8988T (cell line): ENCODE data around the gene OSMR.

ENCODE experiments used
- DNase-seq: peaks from one replicate; pipeline ENCODE4 v3.0.0; 2011

OSMR gene

DNA sequence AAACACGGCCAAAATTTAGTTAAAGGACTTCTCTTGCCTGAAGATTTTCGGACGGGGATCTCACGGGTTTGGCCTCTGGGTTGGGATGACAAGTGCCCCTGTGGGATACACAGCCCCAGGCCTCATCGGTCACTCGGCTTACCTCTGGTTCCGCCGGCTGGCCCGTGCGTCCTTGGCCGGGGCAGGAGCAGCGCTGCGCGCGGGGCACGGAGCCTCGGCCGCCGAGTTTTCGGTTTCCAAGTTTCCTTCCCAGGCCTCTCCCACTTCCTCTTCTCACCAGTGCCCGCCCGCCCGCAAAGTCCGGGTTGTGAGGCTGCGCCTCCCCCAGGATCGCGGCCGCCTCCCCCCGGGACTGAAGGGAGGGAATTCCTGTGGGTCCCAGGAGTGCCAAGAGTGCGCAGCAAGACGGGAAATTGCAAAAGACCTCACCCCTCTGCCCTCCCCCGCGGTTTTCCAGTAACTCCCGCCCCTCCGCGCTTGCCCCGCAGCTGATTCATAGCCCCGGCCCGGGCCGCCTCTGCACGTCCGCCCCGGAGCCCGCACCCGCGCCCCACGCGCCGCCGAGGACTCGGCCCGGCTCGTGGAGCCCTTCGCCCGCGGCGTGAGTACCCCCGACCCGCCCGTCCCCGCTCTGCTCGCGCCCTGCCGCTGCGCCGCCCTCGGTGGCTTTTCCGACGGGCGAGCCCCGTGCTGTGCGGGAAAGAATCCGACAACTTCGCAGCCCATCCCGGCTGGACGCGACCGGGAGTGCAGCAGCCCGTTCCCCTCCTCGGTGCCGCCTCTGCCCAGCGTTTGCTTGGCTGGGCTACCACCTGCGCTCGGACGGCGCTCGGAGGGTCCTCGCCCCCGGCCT lies at the start of gene OSMR:
OSMR (plus strand) TSS at position 487 of the 853 bp plus-strand sequence. CDS start 23,033 bp downstream, outside the sequence.
- peak; percentile 91 for DNase-seq

DNA sequence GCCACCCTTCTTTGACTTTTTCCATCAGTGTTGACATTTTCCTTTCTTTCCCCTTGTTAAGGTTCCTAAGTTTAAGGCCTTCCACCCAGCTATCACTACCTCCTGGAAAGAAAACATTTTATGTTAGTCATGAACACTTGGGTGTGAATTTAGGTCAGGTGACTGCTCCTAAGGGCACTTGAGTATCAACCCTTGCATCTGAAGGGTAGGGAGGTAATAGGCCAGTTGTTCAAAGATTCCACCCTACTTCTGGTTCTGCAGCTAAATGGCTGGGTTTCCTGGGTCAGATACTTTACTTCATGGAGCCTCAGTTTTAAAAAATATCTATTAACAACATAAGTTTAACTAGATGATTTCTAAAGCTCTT lies 49.1 kb upstream of the OSMR start:
- no peak for DNase-seq

DNA sequence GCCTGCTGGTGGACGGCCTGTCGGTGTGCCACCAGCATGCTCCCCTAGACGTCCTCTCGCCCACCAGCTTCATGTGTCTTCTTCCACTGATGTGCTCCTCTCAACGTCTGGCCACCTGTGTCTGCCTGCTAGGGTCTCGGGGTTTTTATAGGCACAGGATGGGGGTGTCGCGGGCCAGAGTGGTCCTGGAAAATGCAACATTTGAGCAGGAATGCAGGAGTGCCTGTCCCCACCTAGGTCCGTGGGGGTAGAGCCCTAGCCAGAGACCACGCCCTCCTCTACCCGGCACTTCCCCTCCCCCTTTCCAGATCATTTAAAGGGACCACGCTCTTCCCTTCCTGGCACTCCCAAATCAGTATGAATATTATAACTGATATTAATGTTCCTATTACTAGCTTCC lies 48.0 kb upstream of the OSMR start:
- DNase-seq: no peak

DNA sequence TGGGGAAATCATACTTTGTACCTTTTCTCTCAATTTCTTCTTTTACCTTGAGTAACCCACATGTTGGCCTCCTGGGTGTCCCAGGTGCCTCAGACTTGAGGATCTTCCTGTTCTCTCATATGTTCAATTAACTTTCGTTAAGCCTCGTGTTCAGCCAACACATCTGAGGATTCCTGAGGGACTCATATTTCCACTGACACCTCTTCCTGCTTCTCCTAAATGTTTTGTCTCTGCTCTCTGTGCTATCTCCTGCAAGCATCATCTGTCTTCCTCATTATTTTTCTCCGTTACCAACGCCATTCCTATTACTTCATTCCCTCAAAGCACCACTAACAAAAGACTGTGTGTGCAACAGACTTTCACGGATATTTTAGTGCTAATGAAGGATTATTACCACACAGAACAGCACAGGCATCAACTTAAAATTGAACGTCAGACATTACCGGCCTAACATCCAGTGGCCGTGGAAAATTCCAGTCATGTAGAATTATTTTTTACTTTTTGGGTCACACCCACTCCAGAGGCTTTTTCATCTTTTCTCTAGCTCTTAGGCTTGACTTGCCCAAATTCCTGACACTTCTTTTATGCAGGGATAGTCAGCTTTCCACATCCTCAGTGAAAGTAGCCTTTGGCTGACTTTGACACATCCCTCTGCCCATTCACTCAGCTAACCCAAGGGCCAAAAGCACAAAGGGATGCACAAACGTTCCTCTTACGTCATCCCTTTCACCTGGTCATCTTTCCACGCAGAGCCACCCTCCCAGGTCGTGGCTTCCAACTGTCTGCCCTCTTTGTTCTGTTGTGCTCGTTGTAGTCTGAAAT lies 46.0 kb upstream of the OSMR start:
- DNase-seq: no peak

DNA sequence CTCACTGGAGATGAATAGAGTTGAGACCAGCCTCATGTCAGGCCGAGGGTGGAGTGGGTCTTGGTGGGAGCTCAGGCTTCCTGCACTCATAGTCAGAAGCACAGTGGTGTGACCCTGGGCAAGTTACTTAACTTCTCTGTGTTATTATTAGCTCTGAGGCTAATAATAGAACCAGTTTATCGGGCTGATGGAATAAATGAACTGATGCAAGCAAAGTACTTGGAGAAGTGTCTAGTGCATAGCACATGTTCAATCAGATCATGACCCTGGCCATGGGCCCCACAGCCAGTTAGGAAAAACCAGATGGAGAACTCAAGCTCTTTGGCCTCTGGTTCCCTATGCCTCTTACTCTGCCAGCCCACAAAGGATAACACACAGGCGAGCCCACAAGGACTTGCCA lies 45.3 kb upstream of the OSMR start:
- no peak for DNase-seq

DNA sequence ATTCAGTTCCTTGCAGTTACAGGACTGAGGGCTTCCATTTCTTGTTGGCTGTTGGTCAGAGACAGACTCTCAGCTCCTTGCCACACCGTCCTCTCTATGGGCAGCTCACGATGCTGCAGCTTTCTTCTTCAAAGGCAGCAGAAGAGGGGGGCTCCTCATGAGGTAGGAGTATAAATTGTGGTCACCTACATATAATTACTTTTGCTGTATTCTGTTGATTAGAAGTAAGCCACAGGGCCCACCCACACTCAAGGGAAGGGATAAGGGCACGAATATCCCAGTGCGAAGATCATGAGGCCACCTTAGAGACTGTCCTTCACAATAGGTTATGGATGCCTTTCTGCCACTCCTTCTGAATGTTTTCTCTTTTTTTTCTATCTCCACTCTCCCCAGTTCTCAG lies 43.7 kb upstream of the OSMR start:
- DNase-seq: no peak

DNA sequence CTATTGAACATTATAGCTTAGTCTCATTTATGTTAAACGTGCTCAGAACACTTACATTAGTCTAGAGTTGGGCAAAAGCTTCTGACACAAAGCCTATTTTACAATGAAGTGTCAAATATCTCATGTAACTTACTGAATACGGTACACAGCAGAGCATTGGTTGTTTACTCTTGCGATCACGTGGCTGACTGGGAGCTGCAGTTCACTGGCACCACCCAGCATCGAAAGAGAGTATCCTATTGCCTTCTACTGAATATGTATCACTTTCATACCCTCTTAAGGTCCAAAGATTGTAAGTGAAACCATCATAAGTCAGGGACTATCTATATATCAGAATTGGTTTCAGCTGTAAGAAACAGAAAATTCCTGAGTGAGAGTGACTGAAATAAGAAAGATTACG lies 42.6 kb upstream of the OSMR start:
- DNase-seq: no peak

DNA sequence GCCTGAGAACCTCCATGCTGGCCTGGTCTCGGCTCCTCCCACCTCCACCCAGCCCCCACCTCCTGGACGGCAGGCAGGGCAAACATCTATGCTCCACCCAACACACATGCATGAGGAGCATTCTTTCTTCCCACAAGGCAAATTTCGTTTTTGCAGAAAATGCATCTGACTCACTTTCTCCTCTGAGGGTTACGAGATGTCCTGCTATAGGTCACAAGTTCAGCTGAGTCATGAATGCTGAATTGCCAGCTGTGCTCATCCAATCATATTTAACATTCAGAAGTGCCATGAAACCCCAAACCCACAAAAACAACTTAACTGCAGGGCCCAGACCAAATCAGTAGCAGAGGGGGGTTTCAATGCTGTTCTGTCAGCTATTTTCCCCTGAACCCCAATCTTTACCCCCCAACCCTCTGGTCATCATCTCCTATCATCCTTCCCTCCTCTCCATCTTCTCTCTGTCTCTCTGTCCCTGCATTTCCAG lies 39.0 kb upstream of the OSMR start:
- DNase-seq: no peak

DNA sequence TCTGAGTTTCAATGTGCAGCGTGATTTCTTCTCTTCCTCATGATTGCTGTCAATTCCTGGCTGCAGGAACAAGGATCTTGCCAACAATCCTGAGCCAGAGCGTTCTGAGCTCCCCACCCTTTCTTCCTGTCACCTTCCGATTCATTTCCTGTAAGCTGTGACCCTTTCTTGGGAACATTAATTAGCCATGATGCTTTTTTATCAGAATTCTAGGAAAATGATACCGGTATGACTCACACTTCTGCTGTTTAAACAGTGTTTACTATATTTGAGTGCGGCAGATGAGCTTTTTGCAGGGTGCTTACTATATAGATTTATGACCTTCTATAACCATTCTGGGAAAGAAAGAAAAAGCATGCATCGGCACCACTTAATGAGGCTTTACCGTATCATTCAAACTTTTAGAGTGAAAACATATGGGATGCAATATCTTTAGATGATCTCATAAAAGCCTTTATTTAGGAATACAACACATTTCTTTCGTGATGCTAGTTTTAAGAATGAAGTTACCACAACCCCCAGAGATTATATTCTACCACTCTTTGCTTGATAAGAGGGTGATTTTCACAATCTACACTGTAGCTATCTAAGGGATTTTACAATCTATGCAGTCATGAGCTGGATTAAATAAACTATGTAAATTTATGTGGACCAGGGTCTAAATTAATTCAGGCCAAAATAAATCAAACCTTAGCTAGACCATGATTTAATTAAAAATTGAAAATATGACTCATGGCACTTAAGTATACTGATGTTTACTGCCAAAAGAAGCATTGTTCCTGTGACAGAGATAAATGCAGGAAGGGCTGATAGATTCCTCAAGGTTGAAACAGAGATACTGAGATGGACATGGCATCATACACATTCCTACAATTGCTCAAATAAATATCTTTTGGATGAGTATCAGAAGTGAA lies 38.0 kb upstream of the OSMR start:
- DNase-seq: no peak

DNA sequence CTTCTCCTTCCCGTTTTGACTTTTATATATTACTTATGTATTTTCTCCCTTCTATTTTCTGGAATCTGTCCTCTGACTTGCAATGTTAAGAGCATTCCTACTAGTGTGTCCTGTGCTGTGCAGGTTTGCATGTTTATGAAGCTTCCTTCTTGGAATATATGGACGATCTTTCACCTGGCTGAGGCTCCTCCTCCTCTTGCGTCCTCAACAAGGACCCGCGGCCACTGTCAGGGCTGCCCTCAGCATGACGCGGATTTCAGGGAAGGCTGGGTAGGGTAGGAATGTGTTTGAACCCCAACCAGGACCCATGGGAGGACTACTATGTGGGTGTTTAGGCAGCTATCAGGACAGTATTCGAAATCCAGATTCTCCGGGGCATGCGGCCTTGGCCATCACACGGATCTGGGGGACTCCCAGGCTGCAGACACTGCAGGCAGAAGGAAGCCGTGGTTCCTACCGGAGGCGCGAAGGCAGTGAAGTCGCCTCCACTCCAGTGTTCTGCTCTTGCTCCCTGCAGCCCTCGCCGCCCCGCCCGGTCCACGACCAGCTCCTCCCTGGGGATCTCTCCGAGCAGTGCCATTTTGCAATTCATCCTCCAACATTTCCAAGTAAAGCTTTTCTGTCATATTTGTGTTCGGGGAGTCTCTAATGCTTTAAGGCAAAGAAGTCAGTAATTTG lies 37.0 kb upstream of the OSMR start:
- DNase-seq: no peak

DNA sequence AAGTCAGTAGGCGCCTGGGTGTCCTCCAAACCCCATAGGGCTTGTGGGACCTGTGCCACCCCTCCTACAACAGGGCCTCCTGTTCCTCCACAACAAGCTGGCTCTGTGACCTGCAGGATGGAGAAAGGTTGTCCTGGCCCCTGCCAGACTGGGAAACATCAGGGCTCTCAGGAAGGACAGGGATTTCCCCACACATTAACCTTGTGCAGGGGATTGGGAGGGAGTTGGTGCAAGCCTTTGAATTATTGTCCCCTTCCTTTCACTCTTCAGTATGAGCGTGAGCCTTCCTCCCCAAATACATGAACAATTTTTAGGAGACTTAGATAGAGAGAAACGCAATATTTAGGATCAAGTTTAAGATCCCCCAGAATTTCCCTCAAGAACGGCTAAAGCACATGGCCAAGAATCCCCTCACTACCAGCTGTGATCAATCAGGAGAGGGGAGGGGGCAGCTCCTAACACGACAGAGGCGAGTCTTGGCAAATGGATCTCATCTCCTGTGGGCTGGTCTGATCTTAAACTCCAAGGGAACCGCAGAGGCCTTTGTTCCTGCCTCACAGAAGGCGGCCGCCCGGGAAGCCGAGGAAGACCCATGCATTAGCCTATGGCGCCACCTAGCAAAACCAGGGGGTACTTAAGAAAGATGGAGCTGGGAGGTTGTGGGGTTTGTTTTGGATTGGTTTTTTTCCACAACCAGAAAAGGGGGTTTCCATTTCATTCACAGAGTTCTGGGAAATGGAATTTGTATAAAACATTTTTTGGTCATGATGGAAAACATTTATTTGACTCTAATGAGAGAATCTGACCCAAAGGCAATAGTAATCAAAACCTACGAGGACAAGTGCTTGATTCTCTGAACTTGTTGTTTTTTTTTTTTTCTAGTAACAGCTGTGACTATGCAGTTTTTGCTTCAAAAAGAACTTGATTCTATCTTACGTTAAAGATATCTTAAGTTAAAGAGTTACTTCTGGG lies 36.1 kb upstream of the OSMR start:
- peak; percentile 60 for DNase-seq

DNA sequence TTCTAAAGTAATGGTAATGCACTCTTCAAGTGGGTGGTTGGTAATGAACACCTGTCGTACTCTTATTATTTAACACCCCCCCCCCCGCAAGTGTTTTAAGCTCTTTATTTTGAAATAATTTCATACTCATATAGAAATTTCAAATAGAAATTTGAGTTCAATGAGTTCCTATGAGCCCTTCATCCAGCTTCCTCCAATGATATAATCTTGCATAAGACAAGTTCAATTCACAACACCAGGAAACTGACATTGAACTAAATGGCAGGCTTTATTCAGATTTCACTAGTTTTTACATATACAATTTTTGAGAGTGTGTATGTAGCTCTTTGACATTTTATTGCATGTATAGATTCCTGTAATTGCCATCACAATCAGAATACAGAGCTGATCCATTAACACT lies 30.9 kb upstream of the OSMR start:
- DNase-seq: no peak

DNA sequence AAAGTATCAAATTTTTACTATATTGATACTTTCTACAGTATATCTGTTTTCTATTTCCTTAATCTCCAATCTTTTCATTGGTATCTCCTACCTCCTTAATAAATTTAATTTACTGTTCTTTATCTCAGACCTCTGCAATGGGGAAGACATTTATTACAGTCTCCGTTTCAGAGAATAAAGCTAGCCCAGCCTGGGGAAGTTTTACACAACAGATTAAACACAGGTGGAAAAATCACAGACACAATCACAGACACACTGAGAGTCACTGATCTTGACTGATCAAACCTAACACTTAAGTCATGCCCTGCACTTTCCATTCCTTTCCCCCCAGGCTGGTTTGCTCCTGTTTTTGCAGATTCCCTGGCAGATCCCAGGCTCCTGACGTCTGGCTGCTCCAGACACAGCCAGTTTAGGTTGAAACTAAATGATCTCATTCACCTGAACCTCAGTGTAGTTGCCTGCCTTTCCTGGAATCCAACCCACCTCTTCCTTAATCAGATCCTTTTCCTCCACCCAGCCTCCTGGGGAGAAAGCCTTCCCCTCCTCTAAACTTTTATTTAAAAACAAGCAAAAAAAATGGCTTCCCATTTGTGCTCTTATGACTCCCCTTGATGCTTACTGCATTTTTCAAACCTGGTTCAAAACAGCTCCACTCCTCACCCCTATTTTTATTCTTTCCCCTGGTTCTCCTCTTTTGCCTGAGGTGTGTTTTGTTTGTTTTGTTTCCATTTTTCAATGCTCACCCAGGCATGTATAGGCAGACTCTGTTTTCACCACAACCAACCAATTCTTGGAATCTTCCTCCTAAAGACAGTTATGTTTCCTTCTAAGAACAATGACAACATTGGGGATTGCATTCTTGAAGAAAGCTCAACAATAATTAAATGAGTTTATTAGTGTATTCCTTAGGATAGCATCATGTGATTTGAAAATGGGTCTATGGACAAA lies 29.5 kb upstream of the OSMR start:
- no peak for DNase-seq

DNA sequence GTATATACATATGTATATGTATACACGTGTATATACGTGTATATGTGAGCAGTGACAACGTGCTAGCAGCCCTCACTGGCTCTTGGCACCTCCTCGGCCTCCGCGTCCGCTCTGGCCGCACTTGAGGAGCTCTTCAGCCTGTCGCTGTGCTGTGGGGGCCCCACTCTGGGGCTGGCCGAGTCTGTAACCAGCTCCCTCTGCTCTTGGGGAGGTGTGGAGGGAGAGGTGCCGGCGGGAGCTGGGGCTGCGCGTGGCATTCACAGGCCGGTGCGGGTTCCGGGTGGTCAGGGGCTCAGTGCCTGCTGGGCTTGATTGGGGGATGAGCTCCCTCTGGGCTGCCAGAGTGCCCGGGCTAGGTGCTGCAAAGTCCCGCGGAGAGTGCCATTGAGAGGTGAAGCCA lies 24.1 kb upstream of the OSMR start:
- no peak for DNase-seq

DNA sequence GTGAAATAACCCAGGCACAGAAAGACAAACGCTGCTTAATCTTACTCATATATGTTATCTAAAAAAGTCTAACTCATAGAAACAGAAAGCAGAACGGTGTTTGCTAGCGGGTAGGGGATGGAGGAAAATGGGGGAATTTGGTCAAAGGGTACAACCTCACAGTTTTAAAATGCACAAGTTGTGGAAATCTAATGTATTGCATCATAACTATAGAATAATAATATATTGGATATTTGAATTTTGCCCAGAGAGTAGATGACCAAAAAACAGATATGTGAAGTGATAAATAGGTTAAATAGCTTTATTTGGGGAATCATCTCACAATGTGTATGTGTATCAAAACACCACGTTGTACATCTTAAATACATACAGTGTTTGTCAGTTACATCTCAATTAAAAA lies 22.3 kb upstream of the OSMR start:
- no peak for DNase-seq

DNA sequence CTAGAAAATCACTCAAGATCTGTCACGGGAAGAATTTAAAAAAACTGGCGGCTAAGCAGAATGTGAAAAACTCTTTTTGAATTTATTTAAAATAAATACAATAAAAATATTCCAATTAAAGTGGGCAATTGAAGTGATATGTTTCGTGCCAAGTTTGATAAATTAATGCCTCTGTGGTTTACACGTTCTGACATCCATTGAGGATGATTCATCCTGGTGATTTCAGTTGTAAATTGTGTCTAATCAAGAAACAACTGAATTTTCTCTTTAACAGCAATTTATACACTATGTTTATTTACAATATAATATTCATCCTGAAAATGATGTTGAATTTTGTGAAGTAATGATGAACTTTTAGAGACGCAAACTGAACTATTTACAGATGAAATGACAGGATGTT lies 21.0 kb upstream of the OSMR start:
- no peak for DNase-seq

DNA sequence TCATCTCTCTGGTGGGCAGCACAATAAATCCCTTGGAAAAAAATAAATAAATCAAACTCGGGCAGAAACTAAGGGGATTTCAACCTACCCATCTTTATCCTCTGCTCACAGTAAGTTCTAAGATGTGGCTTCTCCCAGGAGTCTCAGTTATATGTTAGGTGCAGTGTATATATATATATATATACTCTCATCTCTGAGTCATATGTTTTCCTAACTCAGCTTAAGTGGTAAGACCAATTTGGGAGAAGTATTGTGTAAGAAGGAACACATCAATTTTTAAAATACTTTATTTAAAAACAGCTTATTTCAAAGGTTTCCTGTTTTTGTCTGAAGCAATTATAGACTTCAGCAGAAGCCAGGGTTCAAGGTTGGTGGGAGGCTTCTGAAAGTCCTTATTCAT lies 20.3 kb upstream of the OSMR start:
- DNase-seq: no peak

DNA sequence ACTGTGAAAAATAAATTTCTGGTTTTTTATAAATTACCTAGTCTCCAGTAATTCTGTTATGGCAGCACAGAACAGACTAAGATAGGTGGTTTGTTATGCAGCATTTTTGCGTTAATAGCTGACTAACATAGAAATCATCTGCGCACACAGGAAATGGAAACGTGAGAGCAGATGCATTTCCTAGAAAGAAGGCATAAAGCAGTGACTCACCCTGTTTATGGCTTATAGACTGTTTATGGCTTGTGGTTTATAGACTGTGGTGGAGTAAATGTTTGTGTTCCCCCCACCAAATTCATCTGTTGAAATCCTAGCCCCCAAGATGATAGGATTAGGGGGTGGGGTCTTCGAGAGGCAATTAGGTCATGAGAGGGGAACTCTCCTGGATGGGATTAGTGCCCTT lies 18.3 kb upstream of the OSMR start:
- DNase-seq: no peak

DNA sequence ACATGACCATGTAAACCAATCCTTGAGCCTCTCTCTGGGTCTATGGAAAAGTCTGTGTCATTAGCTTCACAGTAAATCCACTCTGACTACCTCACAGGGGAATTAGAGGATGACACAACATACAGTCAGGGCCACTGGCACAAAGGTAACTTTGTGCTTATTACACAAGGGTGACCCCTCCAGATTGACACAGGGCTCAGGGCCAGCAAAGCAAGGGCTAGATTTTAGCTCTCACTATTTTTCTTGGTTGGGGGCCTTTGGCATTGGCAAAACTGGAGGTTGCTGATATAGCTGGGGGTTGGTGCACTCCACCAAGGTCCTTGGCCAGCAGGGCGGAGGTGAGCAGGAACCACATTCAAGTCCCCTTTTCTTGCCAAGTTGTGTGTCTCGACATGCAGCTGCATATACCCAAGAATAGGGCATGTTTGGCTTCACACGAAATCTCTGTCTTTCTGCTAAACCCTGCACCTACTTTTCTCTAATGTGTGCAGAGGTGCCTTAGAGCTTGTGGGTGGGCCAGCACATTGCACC lies 15.2 kb upstream of the OSMR start:
- DNase-seq: no peak

DNA sequence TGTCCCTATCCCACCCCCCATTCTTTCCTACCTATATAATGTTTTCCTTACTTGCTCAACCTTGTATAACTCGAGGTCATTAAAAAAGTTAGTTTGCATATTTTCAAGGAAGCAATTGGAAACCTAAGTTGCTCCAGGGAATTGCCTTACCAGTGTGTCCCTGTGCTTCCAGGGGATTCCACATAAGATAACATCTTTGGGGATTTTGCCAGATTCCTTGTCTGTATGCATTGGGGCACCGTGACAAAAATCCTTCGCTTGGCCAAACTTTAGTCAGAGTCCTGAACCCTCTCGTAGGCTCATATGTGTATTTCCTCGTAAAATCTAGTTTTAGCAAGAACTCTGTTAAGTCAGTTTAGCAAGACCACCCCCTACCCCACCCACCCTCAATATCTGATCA lies 14.7 kb upstream of the OSMR start:
- DNase-seq: no peak
